ENCODE data around the gene TSPAN32.
A peak's percentile ranks its signal among the peaks of the same experiment; 100 is the strongest.

Gene TSPAN32

DNA sequence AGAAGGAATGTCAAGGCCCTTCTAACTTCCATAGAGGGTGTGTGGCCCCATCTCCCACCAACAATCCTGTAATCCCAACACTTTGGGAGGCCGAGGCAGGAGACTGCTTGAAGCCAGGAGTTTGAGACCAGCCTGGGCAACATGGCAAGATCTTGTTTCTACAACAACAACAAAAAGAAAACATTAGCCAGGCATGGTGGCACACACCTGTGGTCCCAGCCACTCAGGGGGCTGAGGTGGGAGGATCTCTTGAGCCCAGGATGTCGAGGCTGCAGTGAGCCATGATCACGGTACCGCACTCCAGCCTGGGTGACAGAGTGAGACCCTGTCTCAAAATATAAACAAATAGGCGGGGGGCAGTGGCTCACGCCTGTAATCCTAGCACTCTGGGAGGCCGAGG, 16.9 kb downstream of the TSPAN32 start:
- TF ChIP-seq CTCF (IDR thresholded peaks at IDR 0.05; ENCODE audit: insufficient read depth, low read depth, low read length, missing control alignments): no peak
- DNase-seq (ENCODE audit: low read depth): no peak
- H3K4me3 ChIP-seq (ENCODE audit: low read length): no peak overlapping the region

- no peak for TF ChIP-seq CTCF (IDR thresholded peaks at IDR 0.05; ENCODE audit: insufficient read depth, low read depth, low read length, missing control alignments)
- DNase-seq (ENCODE audit: low read depth): no peak
- no peak overlapping the region for H3K4me3 ChIP-seq (ENCODE audit: low read length)
Measured at GRCh38 chr11:2319791-2320472, 18.1 kb downstream of the TSPAN32 start.

- no peak overlapping the region for H3K4me3 ChIP-seq (ENCODE audit: low read length)
- DNase-seq (ENCODE audit: low read depth): no peak
- TF ChIP-seq CTCF (IDR thresholded peaks at IDR 0.05; ENCODE audit: insufficient read depth, low read depth, low read length, missing control alignments): no peak
Measured at GRCh38 chr11:2320568-2321310, 18.9 kb downstream of the TSPAN32 start.

DNA sequence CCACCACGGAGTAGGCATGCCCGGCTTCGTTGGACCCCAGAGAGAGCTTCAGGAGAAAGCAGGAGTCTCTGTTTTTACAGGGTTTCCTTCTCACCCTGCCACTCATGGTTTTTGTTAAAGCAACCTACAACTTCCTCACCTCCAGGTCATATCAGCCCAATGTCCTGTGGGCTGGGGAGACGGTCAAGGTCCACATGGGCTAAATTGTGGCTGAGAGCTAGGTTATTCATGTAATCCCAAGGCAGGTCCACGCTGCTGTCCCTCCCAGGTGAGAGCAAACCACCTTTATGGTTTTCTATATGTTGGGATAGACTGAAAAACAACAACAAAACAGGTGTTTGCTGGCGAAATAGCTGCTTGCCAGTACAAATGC, 19.5 kb downstream of the TSPAN32 start:
- TF ChIP-seq CTCF (IDR thresholded peaks at IDR 0.05; ENCODE audit: insufficient read depth, low read depth, low read length, missing control alignments): no peak
- DNase-seq (ENCODE audit: low read depth): no peak
- H3K4me3 ChIP-seq (ENCODE audit: low read length): no peak overlapping the region

DNA sequence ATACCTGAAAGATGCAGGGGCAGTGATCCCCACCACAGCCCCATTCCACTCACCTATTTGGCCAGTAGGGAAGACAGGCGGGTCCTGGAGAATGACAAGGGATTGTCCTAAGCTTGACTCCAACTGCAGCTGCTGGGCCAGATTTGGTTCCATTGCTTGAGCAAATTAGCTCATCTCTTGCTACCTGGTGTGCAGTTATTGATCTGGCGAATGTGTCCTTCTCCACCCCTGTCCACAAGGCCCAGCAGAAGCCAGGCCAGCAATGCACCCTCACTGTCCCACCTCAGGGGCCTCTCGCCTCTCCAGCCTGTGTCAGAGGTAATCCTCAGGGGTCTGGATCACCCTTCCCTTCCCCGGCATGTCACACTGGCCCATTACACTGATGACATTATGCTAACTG, 23.3 kb downstream of the TSPAN32 start:
- H3K4me3 ChIP-seq (ENCODE audit: low read length): no peak overlapping the region
- TF ChIP-seq CTCF (IDR thresholded peaks at IDR 0.05; ENCODE audit: insufficient read depth, low read depth, low read length, missing control alignments): no peak
- no peak for DNase-seq (ENCODE audit: low read depth)

GRCh38 chr11:2325719-2326118, 23.9 kb downstream of the TSPAN32 start:
- DNase-seq (ENCODE audit: low read depth): peak; percentile 68

More at GRCh38 chr11:2325719-2326118, 23.9 kb downstream of the TSPAN32 start:
- H3K4me3 ChIP-seq (ENCODE audit: low read length): no peak overlapping the region
- no peak for TF ChIP-seq CTCF (IDR thresholded peaks at IDR 0.05; ENCODE audit: insufficient read depth, low read depth, low read length, missing control alignments)

Data from epithelial cell of esophagus (primary cell).